Left hindlimb (tissue), 1 donor: ENCODE measurements around the gene CTNND2.

Experiments used
- DNase-seq: peaks from one replicate; pipeline ENCODE4 v3.0.0-alpha.2; 2018

Gene CTNND2

DNA sequence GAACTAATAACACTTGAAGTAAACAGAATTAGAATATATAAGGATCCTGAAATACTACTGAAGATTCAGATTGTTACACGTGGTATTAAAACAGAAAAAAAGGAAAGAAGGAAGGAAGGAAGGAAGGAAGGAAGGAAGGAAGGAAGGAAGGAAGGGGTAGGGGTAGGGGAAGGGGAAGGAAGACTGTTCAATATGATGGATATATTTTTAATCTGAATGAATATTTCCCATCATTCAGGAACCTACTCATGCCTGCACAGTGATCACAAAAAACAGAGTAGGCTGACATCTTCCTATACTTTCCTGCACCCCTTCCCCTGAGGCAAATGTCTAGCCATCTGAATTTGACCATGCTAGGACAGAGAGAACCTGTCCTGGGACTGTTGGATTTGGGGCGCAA lies 133.9 kb downstream of the CTNND2 start:
- DNase-seq = no peak

DNA sequence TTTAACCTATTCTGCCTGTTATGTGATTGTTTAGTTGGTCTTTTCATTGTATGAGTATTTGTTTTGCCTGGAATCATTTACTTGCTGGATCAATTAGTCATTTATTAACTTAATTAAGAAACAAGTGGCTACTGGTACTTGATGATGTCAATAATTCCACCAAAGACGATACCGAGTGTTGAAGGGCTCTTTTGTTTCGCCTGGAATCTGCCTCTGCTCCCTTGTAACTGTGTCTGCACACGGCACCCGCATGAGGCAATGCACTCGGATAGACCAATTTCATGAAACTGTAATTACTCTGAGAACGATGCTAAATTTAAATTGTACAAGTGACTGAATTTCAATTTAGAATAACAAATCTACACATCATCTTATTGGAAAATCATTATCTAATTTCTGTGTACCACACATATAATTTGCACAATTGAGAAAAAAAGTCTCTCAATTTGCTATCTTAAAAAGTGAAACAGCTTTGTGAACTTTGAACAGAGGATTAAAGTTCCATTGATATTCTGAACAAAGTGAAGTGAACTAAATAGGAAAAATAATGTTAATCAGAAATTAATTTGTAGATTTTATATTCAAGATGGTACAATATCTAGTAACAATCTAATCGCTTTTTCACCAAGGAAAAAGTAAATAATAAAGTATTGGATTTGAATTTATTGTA lies 143.2 kb downstream of the CTNND2 start:
- no peak for DNase-seq

DNA sequence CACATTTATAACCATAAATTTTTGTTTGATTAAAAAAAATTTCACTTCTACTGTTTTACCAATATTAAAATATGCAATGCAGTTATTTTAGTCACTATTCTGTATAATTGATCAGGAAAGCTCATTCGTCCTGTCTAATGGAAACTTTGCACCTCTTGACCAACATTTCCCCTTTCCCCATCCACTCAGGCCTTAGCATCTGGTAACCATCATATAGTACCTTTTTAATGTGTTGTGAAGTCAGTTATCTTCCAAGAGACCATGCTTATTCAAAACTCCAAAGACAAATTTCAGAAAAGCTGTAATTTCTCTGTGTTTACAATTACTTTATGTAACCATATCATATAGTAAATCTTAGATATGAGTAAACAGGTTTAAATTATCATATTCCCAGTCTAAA lies 145.9 kb downstream of the CTNND2 start:
- no peak for DNase-seq

DNA sequence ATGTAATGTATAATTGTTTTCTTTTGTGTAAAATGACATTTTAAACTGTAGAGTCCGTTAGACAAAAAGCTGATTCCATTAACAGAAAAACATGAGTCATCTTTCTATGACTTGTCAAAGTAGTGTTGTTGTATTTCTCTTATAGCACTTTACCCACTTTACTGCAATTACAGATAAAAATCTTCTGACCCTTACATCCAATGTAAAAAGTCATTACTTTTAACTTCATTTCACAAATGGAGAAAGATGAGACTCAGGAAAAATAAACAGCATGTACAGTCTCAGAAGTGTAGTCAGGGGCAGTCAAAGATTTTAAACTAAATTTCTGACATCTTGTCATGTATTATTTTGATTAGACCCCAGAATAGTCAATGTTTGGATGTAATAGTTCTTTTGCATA lies 146.6 kb downstream of the CTNND2 start:
- DNase-seq = no peak

DNA sequence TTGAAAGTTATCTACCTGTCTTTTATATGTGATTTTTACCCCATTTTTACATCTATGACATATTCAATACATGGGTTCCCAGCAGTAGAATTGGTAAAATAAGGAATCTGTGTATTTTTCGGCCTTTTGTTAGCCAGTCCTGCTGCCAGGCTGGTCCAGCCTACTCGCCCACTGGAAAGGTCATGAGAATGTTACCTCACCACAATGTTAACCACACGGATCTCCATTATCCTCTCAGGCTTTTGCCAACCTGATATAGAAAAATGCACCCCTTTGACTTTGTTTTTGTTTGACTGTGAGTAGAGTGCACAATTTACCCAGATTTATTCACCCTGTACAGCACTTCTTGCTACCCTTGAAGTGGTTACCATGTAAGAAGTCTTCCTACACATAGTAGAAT lies 167.2 kb downstream of the CTNND2 start:
- DNase-seq = no peak

DNA sequence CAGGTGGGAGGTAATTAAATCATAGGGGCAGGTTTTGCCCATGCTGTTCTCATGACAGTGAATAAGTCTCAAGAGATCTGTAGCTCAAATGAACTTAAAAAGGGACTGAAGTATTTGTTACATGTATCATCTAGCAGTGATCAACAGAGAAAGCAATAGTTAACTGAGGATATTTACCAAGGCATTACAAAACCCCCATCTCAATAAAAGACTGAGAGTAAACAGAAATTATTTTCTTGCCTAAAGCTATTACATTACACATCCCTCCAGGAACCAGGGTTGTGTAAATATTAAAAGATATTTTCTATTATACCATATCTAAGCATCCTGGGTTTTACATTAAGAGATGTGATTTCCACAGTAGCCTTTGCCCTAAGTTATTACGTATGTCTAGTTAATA lies 169.9 kb downstream of the CTNND2 start:
- DNase-seq = no peak

DNA sequence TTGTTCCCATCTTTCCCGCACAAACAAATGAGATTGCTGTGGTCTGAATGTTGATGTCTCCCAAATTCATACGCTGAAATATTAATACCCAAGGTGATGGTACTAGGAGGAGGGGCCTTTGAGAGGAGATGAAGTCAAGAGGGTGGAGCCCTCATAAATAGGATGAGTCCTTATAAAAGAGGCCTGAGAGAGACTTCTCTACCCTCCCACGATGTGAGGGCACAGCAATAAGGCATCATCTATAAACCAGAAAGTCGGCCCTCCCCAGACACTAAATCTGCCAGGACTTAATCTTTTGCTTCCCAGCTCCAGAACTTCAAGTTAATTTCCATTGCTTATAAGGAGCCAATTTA lies 170.4 kb downstream of the CTNND2 start:
- DNase-seq = no peak

DNA sequence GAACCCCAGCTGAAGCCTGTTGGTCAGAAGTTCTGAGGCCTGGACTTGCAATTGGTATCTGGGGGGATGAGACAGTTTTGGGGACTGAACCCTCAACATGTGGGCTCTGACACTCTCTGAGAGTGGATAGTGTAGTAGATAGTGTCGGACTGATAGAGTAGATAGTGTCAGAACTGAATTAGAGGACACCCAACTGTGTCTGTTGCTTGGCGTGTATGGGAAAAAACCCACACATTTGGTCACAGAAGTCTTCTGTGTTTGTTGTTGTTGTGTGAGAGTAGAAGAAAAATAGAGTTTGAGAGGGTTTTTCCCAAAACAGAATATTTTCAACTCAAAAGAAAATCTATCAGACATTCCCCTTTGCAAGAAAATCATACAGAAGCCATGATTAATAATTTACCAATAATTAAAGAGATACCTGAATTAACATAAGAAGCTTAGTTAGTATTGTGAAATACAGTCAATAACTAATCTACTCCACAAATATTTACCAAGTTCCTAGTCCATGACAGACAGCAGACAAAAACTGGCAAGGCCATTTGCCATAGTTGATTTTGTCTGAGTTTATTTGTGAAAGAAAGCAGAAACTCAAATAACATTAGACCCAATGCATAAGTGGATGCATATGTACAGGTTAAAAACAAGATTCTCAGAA lies 170.9 kb downstream of the CTNND2 start:
- DNase-seq = no peak

DNA sequence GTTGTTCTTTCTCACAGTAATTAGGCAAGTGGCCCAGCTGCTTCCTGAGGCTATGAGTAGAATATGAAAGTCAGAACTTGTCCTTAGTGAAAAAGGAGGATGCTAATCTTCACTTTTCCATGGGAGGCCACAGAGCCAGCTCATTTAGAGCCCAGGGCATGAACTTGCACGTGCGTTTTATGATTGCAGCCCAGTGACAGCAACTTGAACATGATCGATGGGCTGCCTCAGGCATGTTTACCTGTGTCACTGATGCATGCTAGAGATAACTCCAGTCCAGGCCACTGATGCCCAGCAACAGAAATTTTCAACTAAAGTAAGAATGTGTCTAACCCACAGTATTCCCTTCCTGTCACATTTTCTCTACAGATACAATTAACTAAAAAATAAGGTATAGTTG lies 179.3 kb downstream of the CTNND2 start:
- DNase-seq = no peak

DNA sequence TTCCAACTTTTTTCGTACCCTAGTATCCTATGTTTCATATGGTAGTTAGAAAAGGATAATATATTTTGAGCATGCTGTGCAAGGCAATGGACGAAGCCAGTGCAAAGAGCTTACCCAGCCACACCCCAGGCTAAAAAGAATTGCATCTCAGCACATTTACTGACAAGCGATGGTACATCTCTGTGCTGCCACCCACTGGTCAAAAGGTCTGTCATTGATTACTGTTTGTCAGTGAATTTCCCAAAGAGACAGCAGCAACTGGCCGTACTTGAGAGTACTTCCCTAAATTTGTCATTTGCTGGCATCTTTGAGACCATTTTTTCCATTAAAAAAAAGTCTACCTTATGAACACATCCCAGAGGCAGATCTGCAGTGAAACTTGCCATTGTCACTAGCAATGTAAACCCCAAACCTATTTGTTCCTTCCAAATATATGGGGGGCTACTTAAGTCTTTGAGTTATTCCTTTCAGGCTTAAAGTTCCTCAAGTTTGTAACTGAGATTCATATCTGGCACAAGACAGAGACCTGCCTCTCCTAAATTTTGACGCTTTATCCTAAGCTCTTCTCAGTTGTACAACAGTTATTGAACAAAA lies 184.3 kb downstream of the CTNND2 start:
- DNase-seq = peak; percentile 28

DNA sequence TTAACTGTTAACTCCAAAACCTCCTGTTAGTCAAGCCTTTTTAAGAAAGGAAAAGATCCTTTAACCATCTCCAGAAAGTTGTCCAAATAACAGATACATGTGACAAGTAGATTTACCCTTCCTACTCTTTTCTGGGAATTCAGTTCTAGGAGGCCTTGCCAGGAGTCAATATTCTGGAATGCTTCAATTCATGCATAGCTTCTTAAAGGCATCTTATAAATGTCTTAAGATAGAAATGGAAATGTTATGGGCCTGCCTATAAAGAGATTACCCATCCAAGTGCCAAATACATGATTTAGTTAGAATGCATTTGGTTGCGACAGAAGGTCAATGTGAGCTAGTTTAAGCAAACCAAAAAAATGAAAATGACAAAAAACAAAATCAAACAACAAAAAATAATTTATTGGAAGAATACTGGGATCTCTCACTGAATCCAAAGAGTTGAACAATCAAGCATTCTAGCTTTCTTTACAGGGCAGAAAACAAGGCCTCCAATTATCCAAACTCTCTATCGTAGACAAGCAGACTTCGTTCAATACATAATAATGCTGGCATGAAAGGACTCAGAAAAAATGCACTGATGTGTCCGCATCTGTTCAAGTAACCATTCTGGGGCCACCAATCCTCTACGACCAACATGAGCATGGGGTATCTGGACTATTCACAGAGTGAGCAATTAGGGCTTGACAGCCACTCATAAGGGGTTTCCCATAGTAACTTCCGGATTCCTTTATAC lies 188.6 kb downstream of the CTNND2 start:
- no peak for DNase-seq

DNA sequence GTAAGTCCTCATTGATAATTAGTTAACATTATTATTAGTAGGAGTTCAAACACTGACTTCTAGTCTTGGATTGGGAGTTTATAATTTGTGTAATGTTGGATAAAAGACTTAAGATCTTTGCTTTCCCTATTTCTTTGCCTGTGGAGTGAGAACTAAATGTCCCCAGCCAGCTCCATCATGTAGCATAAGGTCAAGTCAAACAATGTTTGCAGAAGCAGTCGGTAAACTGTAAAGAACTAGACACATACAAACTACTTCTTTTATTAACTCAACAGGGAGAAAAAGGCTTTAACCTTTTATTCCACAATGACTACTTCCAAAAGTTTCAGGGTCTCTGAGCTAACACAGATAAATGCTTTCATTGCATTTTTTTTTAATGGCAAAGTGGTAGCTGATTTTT lies 192.3 kb downstream of the CTNND2 start:
- no peak for DNase-seq

DNA sequence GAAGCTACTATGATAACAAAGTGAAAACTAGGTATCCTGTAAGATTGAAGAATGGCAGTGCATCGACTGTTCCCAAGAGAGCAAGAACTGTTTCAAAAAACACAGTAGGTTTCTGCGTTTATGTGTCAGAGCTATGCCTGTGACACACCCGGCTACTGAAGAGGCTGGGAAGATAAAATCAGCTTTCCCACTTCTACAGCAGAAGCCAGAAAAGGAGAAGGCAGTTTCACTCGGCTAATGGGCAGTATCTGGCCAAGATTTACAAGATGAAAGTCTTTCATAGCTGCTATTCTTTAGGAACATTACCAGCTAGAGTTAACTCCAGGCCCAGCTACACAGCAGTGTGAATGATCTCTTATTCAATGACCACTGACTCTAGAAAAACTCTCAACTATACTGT lies 195.2 kb downstream of the CTNND2 start:
- DNase-seq = no peak

DNA sequence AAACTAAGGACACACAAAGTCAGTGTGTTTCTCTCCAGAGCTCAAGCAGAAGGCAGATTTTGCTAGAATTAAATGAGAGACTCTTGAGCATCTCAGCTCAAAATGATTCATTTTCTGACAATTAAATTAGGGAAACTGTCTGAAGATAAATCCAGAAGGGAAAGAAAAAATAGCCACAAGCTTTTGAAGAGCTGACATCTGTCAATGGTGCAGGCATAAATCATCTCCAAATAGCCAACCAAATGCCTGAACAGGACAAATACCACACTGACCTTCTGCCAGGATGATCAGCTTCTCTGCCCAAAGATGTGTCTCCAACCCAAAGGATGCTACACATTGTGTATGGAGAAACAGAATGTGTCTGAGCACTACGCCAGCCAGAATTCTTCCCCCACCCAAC lies 199.3 kb downstream of the CTNND2 start:
- DNase-seq = no peak

DNA sequence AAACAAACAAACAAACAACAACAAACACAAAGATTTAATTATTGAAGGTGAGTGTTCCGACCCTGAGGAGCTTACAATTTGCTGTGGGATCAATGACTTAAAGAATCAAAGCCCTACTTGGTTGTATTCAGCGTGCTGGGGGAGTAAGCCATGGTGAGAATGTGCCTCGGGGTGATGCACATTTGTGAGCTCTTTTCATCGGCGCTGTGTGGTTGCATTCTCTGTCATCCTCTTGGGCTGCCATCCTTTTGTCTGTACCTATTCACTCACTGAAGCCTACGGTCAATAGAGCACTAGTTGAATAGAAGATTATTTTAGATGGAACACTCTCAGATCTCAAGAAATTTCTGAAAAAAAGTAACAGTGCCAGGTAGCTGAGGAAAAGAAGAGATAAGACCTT lies 203.9 kb downstream of the CTNND2 start:
- DNase-seq = no peak

DNA sequence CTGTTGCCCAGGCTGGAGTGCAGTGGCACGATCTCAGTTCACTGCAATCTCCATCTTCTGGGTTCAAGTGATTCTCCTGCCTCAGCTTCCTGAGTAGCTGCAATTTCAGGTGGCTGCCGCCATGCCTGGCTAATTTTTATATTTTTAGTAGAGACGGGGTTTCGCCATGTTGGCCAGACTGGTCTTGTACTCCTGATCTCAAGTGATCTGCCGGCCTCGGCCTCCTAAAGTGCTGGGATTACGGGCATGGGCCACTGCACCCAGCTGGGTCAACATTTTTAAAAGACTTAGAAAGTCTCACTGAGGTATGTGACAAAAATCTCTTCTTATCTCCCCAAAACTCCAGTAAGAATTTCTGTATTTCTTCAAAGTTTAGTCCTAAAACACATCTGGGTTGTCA lies 211.6 kb downstream of the CTNND2 start:
- DNase-seq = no peak

DNA sequence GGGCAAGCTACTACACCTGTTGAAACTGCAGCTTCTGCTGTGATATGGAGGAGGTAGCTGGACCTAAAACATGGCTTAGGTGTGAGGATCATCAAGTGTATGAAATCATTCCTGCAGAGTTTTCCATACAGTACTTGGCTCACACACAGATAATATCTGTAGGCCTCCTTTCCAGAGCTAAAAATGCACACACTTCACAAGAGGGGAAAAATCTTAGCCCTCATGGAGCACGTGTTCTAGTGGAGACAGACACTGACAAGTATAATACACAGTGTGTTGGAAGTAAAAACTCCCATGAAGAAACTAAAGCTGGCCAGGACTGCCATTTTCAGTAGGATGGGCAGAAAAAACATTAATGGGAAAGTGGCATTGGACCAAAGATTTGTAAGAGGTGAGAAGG lies 216.7 kb downstream of the CTNND2 start:
- DNase-seq = no peak

DNA sequence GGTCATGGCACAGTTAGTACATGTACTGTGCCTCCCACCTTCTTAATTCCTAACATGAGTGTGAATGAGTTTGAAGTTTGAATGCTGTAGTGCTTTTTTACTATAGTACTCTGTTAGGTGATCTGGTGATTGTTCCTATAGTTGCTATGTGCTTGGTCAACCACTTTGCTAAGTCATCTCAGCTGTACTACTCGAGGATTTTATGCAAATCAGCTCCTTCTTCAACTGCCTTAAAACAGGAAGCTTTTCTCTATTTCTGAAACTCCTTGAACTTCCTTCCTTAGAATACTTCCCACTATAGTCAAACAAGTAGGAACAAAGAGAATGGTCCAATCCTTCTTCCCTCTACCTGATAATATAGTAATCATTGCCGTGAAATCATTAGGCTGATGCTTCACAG lies 219.6 kb downstream of the CTNND2 start:
- no peak for DNase-seq

DNA sequence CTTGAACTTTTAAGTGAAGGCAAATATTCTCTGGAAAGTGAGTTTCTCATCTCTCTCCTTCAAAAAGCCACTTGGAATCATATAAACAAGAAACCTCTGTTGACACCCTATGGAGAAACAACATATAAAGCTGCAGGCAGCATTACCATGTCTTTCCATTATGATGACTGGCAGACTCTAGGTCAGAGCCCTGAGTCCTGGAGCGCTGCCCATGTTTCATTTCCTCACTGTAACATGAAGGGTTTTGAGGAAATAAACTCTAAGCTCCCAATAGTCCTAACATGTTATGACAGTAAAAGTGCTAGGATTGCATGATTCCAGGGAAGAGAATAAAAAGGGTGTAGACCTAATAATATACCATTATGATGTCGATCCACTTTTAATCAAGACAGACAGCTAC lies 220.6 kb downstream of the CTNND2 start:
- DNase-seq = no peak

DNA sequence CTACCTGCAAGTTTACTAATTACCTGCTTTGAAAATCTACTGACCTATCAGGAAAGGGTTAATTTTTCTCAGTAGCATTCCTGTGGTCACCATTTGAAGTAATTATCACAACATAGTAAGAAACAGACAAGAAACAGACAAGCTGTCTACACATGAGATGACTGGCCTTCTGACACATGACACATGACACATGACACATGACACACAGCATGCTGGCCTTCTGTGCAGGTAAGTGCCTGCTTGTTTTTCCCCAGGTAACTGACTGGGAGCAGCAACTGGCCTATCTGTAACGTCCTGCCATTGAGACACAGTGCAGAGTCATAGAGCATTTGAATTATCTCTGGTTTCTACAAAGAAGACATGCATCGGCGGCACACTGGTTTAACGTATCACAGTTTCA lies 222.4 kb downstream of the CTNND2 start:
- DNase-seq = no peak

DNA sequence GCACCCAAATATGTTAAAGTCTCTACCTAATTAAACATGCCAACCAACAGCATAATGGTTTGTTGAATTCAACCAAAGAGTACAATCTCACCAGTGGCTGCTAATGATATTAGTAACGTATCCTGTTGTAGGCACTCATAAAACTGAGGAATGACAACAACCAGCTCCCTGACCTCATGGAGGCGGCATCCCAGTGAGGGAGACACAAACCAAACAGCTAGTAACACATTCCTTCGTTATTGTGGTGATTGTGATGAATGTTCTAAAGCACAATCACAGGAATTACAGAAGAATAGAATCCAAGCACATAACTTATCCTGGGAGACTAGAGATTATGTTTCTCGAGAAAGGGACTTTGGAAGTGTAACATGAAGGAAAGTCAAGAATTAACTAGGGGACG lies 224.6 kb downstream of the CTNND2 start:
- DNase-seq = no peak

DNA sequence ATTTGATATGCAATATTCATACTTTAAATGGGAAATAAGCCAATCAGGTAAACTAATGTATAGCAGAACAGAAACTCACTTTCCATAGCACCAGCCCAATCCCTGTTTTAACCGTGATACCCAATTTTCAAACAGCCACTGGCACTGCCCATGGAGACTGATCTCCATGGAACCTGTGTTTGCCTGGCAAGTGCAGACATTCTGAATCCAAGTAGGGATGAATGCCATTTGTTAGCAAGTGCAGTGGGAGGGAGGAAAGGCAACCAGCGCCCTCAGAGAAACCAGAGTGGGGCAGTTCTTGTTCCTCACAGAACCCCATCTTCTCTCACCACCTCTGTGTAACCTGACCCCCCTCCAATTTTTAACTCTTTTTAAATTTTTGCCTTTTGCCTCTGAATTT lies 229.1 kb downstream of the CTNND2 start:
- no peak for DNase-seq

DNA sequence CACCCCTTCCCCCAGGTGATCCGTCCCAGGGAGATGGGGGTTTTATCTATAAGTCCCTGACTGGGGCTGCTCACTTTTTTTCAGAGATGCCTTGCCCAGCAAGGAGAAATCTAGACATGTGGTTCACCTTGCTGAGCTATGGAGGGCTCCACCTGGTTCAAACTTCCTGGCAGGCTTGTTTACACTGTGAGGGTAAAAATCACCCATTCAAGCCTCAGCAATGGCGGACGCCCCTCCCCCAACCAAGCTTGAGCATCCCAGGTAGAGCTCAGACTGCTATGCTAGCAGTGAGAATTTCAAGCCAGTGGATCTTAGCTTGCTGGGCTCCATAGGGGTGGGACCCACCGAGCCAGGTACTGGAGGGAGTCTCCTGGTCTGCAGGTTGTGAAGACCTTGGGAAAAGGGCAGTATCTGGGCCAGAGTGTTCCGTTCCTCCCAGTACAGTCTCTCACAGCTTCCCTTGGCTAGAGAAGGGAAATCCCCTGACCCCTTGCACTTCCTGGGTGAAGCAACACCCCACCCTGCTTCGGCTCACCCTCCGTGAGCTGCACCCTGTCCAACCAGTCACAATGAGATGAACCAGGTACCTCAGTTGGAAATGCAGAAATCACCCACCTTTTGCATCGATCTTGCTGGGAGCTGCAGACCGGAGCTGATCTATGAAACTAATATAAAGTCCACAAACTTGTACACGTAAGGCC lies 231.7 kb downstream of the CTNND2 start:
- no peak for DNase-seq

DNA sequence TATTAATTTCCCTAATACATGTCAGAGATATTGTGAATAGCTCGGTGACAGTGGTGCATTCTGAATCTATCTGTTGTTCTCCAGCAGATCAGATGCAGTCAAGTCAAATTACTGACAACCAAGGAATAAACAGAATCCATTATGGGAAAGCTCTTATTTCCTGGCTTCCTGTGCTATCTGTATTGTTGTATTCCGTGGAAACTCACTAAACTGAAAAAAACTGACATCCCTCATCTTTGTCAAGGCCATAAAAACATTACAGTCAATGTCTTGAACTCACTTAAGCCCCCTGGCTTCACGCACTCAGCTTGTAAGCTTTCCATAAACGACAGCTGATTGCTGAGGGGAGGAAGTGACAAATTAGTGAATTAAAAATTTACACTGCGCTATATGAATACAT lies 245.9 kb downstream of the CTNND2 start:
- no peak for DNase-seq
